ENCODE data around the gene MSL3.

MSL3 gene

DNA sequence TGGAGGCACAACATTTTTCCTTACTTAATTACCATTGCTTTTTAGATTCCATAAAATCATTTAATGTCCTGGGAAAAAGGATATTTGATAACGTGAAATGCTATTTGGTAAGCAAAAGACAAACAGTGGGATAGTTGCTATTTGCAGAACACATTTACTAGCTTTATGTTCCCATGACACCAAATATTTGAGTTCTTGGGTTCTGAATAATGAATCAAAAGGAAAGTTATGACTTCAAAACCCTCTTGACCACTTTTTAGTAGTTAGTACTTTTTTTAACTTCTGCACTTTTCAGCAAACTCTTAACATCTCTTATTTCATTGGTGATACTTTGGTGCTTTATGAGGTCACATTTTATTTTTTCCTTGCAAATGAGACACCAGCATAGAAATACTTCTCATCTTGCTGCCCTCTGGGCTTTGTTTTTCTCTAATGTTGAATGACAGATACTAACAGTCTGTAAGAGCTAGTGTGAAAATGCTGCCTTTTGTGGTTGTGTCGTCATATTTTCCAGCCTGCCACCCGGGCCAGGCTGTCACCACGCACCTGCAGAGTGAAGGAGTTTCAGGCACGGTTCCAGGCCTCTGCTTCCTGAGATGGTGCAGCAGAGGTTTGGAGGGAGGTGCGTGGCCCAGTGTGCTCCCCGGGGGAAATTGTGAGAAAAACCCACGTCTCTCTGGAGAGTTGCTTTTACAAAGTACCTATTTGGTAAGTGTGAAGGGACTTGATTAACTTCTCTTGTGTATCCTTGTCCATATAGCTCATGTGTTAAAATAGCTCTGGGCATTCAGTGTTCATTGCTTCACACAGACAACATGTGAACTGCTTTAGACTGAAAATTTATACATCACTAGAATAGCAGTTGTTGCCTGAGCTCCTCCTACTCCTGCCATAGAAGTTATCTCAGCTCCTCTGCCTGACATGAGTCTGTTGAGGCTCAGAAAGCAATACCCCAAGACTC is 34.7 kb downstream of the MSL3 start:
- no peak for DNase-seq (ENCODE audit: low read depth)
- H3K4me3 ChIP-seq (ENCODE audit: control insufficient read depth, low read depth, low read length), result no peak overlapping the region
- TF ChIP-seq, protein P1, sequence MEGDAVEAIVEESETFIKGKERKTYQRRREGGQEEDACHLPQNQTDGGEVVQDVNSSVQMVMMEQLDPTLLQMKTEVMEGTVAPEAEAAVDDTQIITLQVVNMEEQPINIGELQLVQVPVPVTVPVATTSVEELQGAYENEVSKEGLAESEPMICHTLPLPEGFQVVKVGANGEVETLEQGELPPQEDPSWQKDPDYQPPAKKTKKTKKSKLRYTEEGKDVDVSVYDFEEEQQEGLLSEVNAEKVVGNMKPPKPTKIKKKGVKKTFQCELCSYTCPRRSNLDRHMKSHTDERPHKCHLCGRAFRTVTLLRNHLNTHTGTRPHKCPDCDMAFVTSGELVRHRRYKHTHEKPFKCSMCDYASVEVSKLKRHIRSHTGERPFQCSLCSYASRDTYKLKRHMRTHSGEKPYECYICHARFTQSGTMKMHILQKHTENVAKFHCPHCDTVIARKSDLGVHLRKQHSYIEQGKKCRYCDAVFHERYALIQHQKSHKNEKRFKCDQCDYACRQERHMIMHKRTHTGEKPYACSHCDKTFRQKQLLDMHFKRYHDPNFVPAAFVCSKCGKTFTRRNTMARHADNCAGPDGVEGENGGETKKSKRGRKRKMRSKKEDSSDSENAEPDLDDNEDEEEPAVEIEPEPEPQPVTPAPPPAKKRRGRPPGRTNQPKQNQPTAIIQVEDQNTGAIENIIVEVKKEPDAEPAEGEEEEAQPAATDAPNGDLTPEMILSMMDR (IDR thresholded peaks at IDR 0.05; ENCODE audit: control insufficient read depth, insufficient read depth, low read depth, low read length, missing control alignments), result no peak

DNA sequence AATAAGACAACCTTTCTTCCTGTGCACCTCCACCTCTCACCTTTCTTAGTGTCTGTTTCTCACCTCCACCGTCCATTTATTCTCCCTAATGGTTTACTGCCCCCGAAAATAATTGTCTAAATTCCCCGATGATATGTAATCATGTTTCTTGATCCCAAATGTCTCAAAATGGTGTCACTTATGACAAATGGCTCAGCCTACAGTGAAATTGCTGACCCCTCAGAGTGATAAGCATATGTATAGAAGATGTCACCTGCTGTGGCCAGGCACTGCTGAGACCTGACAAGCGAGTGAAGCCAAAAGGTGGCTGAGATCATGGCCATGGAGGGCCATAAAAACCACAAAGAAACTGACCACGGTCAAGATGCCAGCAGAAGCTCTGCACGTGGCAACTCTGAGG is 35.7 kb downstream of the MSL3 start:
- TF ChIP-seq, protein P1 (IDR thresholded peaks at IDR 0.05; ENCODE audit: control insufficient read depth, insufficient read depth, low read depth, low read length, missing control alignments), result no peak
- DNase-seq (ENCODE audit: low read depth), result no peak
- H3K4me3 ChIP-seq (ENCODE audit: control insufficient read depth, low read depth, low read length), result no peak overlapping the region

DNA sequence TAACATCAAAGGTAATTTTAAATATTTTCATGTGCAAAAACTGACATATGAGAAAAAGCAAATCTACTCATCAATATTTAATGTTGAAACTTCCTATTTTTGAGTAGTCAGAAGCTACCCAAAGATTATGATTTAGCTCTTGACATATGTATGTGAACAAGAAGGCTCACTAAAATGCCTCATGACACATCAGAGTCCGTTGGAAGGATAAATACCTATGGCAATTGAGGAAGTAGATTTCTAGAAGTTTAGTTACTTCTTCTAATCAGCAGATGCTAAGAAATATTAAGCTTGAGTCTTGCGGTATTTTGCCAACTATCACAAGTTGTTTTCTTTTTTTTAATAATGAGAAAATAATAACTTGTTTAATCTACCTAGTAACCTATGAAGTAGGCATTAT is 55.3 kb downstream of the MSL3 start:
- DNase-seq (ENCODE audit: low read depth), result no peak
- H3K4me3 ChIP-seq (ENCODE audit: control insufficient read depth, low read depth, low read length), result no peak overlapping the region
- TF ChIP-seq, protein P1 (IDR thresholded peaks at IDR 0.05; ENCODE audit: control insufficient read depth, insufficient read depth, low read depth, low read length, missing control alignments), result no peak
